Mesendoderm (in vitro differentiated cells): ENCODE data around the gene COG4.
A peak's percentile ranks its signal among the peaks of the same experiment; 100 is the strongest.
"Not testable (repeated sequence)": the region's sequence is repeated elsewhere in the genome, so short reads cannot be mapped to it uniquely, and the experiment has no call there.

Experiments
- DNase-seq: peaks from one replicate; pipeline ENCODE4 v3.0.0; 2013
- H2AK5ac ChIP-seq: 2 replicates; pipeline ENCODE4 v1.6.1; 2013; ENCODE audit warnings: low read length, inconsistent platforms
- H2BK120ac ChIP-seq: 2 replicates; pipeline ENCODE4 v1.6.1; 2013; ENCODE audit warnings: low read depth, mild to moderate bottlenecking, low read length, moderate library complexity, mixed read lengths
- H2BK15ac ChIP-seq: replicated peaks from 2 replicates; pipeline ENCODE4 v1.6.1; 2013; ENCODE audit warnings: low read depth, mild to moderate bottlenecking, moderate library complexity
- H2BK5ac ChIP-seq: 2 replicates; pipeline ENCODE4 v1.6.1; 2013; ENCODE audit warnings: low read length, inconsistent platforms
- H3K18ac ChIP-seq: 2 replicates; pipeline ENCODE4 v1.6.1; 2013; ENCODE audit warnings: mild to moderate bottlenecking, low read length, mixed read lengths
- H3K23ac ChIP-seq: one replicate; pipeline ENCODE4 v1.6.1; 2013; ENCODE audit warnings: low read length
- H3K27ac ChIP-seq: 2 replicates; pipeline ENCODE4 v1.5.1; 2013; ENCODE audit warnings: low read depth, mild to moderate bottlenecking, inconsistent platforms, low read length, moderate library complexity
- H3K27me3 ChIP-seq: 2 replicates; pipeline ENCODE4 v1.6.1; 2013; ENCODE audit warnings: low read length, control low read depth, mild to moderate bottlenecking, inconsistent platforms; ENCODE audit not compliant: insufficient read depth, poor library complexity
- H3K36me3 ChIP-seq: 2 replicates; pipeline ENCODE4 v1.6.1; 2013; ENCODE audit warnings: low read length, inconsistent platforms; ENCODE audit not compliant: control insufficient read depth, insufficient read depth
- H3K4ac ChIP-seq: one replicate; pipeline ENCODE4 v1.6.1; 2013; ENCODE audit warnings: low read depth, mild to moderate bottlenecking, low read length, moderate library complexity
- H3K4me1 ChIP-seq: 2 replicates; pipeline ENCODE4 v1.6.1; 2013; ENCODE audit warnings: low read depth, low read length, inconsistent platforms; ENCODE audit not compliant: control insufficient read depth
- H3K4me2 ChIP-seq: 2 replicates; pipeline ENCODE4 v1.6.1; 2013; ENCODE audit warnings: low read length
- H3K4me3 ChIP-seq: 2 replicates; pipeline ENCODE4 v1.5.1; 2013; ENCODE audit warnings: mild to moderate bottlenecking, low read length
- H3K56ac ChIP-seq: one replicate; pipeline ENCODE4 v1.6.1; 2013; ENCODE audit warnings: low read length
- H3K79me1 ChIP-seq: 2 replicates; pipeline ENCODE4 v1.6.1; 2013; ENCODE audit warnings: low read length, inconsistent platforms
- H3K79me2 ChIP-seq: 2 replicates; pipeline ENCODE4 v1.6.1; 2013; ENCODE audit warnings: mild to moderate bottlenecking, low read length; ENCODE audit not compliant: control insufficient read depth, insufficient read depth
- H3K9ac ChIP-seq: 2 replicates; pipeline ENCODE4 v1.6.1; 2013; ENCODE audit warnings: low read length, inconsistent platforms
- H4K5ac ChIP-seq: one replicate; pipeline ENCODE4 v1.6.1; 2013; ENCODE audit warnings: low read length
- H4K8ac ChIP-seq: one replicate; pipeline ENCODE4 v1.6.1; 2013; ENCODE audit warnings: low read depth, mild to moderate bottlenecking, control low read depth, low read length, moderate library complexity
- WGBS: extraction: QIAGEN DNeasy Blood & Tissue Kit; methylation state at CpG from one replicate; pipeline ENCODE4 v1.1.7; 2013; ENCODE audit warnings: low lambda C conversion rate, missing lambda C conversion rate; ENCODE audit not compliant: insufficient coverage; ENCODE audit errors: extremely low coverage; 5-methylcytosine and 5-hydroxymethylcytosine counted together

COG4 gene

DNA sequence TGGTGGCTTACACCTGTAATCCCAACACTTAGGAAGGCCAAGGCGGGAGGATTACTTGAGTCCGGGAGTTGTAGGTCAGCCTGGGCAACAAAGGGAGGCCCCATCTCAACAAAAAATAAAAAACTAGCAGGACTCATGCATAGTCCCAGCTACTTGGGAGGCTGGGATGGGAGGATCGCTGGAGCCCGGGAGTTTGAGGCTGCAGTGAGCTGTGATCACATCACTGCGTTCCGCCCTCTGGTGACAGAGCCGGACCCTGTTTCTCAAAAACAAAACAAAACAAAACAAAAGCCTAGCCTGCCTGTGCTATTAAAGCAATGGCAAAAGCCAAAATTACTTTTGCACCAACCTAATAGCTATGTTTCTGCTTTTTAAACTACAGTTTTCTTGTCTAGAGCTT, 67.4 kb downstream of the COG4 start:
- Histone ChIP-seq H3K27me3 (no peaks in the 10 kb centered on the region), H3K9ac (no peak overlapping the region), H3K27ac (no peak overlapping the region), H2AK5ac (no peak overlapping the region), H3K4me3 (no peak overlapping the region), H4K8ac (no peak overlapping the region), H3K4ac (no peak overlapping the region), H3K79me1 (no peaks in the 10 kb centered on the region), H3K4me1 (no peaks in the 10 kb centered on the region), H3K18ac (no peak overlapping the region), H3K36me3 (no peaks in the 10 kb centered on the region), H3K23ac (no peak overlapping the region), H3K79me2 (no peaks in the 10 kb centered on the region), H3K4me2 (no peak overlapping the region), H4K5ac (no peak overlapping the region), H3K56ac (no peak overlapping the region), H2BK120ac (no peak overlapping the region), H2BK5ac (no peak overlapping the region), H2BK15ac (no peak overlapping the region)
- WGBS: no CpG with 5 or more reads among the region's 7 CpGs
- DNase-seq: no peak

GRCh38 chr16:70454222-70455034, 68.9 kb downstream of the COG4 start, which contains the start of gene FCSK:
TSS of gene FCSK (plus strand) at chr16:70454595. CDS start at chr16:70463191, 8,596 bp downstream.
- Histone ChIP-seq H4K8ac (peak within 1 kb of the TSS; percentile 99), H3K4me2 (peak within 1 kb of the TSS; percentile 53), H4K5ac (no peak within 1 kb of the TSS), H3K79me2 (no peaks in the 10 kb centered on the region), H3K27ac (peak within 1 kb of the TSS; percentile 98), H3K56ac (peak within 1 kb of the TSS; percentile 93), H3K18ac (peak within 1 kb of the TSS; percentile 86), H3K23ac (no peak within 1 kb of the TSS), H3K36me3 (no peaks in the 10 kb centered on the region), H2BK15ac (no peak within 1 kb of the TSS), H3K27me3 (no peaks in the 10 kb centered on the region), H3K4ac (peak within 1 kb of the TSS; percentile 5), H3K79me1 (no peaks in the 10 kb centered on the region), H3K9ac (peak within 1 kb of the TSS; percentile 87), H2BK120ac (peak within 1 kb of the TSS; percentile 97), H2BK5ac (peak within 1 kb of the TSS; percentile 97), H3K4me1 (no peaks in the 10 kb centered on the region), H3K4me3 (peak within 1 kb of the TSS; percentile 66), H2AK5ac (no peak within 1 kb of the TSS)
- DNase-seq: peak; percentile 88
- WGBS: no CpG with 5 or more reads among the region's 67 CpGs

DNA sequence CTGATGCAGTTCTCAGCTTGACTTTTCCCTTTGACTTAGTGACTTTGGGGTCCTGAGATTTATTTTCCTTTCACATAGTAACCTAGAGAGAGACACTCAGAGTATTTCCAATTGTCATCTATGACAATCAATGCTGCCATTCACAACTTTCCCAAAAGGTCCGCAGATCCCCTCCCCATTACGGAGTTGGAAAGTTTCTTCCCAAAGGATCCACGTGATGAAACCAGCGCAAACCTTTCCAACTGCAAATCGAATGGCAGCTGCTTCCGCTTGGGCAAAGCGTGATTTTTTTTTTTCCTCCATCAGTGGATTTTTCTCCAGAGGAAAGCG, 69.5 kb downstream of the COG4 start:
- Histone ChIP-seq H3K79me2 (no peaks in the 10 kb centered on the region), H3K23ac (no peak overlapping the region), H2BK120ac (no peak overlapping the region), H3K18ac (no peak overlapping the region), H3K4me3 (peak overlapping the region; percentile 66), H2BK15ac (no peak overlapping the region), H4K8ac (no peak overlapping the region), H3K9ac (peak overlapping the region; percentile 87), H3K4ac (no peak overlapping the region), H2AK5ac (no peak overlapping the region), H2BK5ac (no peak overlapping the region), H3K79me1 (no peaks in the 10 kb centered on the region), H3K4me1 (no peaks in the 10 kb centered on the region), H3K4me2 (peak overlapping the region; percentile 51), H3K56ac (peak overlapping the region; percentile 93), H3K36me3 (no peaks in the 10 kb centered on the region), H3K27me3 (no peaks in the 10 kb centered on the region), H3K27ac (peak overlapping the region; percentile 98), H4K5ac (no peak overlapping the region)
- DNase-seq: peak; percentile 84
- WGBS: no CpG with 5 or more reads among the region's 8 CpGs

- Histone ChIP-seq H2BK5ac (no peak overlapping the region), H3K79me2 (no peaks in the 10 kb centered on the region), H2BK120ac (no peak overlapping the region), H2BK15ac (no peak overlapping the region), H4K8ac (no peak overlapping the region), H3K27me3 (no peaks in the 10 kb centered on the region), H4K5ac (no peak overlapping the region), H3K27ac (no peak overlapping the region), H3K4me2 (no peak overlapping the region), H2AK5ac (no peak overlapping the region), H3K23ac (no peak overlapping the region), H3K4ac (no peak overlapping the region), H3K79me1 (no peaks in the 10 kb centered on the region), H3K18ac (no peak overlapping the region), H3K56ac (no peak overlapping the region), H3K4me1 (no peaks in the 10 kb centered on the region), H3K9ac (peak overlapping the region; percentile 87), H3K4me3 (no peak overlapping the region), H3K36me3 (no peaks in the 10 kb centered on the region)
- no peak for DNase-seq
- WGBS: no CpG with 5 or more reads among the region's 11 CpGs
Observed at GRCh38 chr16:70453117-70453891, 70.0 kb downstream of the COG4 start.

GRCh38 chr16:70451004-70451340, 72.4 kb downstream of the COG4 start:
- not testable (repeated sequence) for H4K8ac ChIP-seq, H3K23ac ChIP-seq, H3K56ac ChIP-seq, H2AK5ac ChIP-seq, H2BK15ac ChIP-seq, H3K4me1 ChIP-seq, H3K79me1 ChIP-seq, H3K4me3 ChIP-seq, H3K18ac ChIP-seq, DNase-seq, H4K5ac ChIP-seq, H3K27ac ChIP-seq, H3K4ac ChIP-seq, H3K9ac ChIP-seq, H2BK5ac ChIP-seq, H3K79me2 ChIP-seq, H3K36me3 ChIP-seq, H2BK120ac ChIP-seq, H3K4me2 ChIP-seq, H3K27me3 ChIP-seq
- WGBS: no CpG with 5 or more reads among the region's 25 CpGs
